ENCODE measurements around the gene CDKN1B. TPM values are rescaled to one million over a fixed set of nuclear protein-coding genes. Genes with fewer than 3 reads are reported as not detected.

CDKN1B gene
- total and polyA plus RNA-seq, 2 of the 13 experiments (the other 11 are each of a cell fraction or from before 2014, with no cell fraction given): 20.1 to 37.2 TPM

GRCh38 chr12:12701457-12701856 is 15.7 kb upstream of the CDKN1B start:
- CTCF ChIA-PET (ENCODE audit: low intra/inter-chr PET ratio, low total read pairs): no interaction called here
- no peak for FAIRE-seq
- no TSS peak for BruUV-seq (replicated peaks)
- Histone ChIP-seq H3K9ac (ENCODE audit: insufficient read depth, low read depth, low read length) (no peak overlapping the region), H3K79me2 (ENCODE audit: insufficient read depth, low read length) (no peaks in the 10 kb centered on the region), H3K4me1 (ENCODE audit: insufficient read depth, low read length) (peaks cover 34% of the 10 kb centered on the region), H3K27ac (ENCODE audit: extremely low read length, insufficient read depth, low read length) (no peak overlapping the region), H3K9me3 (ENCODE audit: low read length) (no peaks in the 10 kb centered on the region), H4K20me1 (ENCODE audit: insufficient read depth, low read length) (no peaks in the 10 kb centered on the region), H3K4me3 (replicated peaks in 1 of 3; ENCODE audit: insufficient read depth in 1 of 3, low read depth in 2 of 3, low read length in 3 of 3) (no peak overlapping the region), H3K36me3 (replicated peaks in 1 of 2; ENCODE audit: control insufficient read depth in 1 of 2, insufficient read depth in 2 of 2, low read length in 2 of 2) (no peaks in the 10 kb centered on the region), H3K27me3 (ENCODE audit: control insufficient read depth in 1 of 2, insufficient read depth in 2 of 2, low read length in 2 of 2) (no peaks in the 10 kb centered on the region; a peak in 1 of 5 replicates), H3K4me2 (ENCODE audit: low read depth, low read length) (no peak overlapping the region), H2AFZ (ENCODE audit: low read length) (no peak overlapping the region)
- no peak for ATAC-seq
- intact Hi-C loops (cut with micrococcal nuclease; ENCODE audit: unreplicated experiment): loop anchor here (5.0 to 10.0 kb wide), 2 partner anchors 139 to 1117 kb away; partner anchors contain the start of gene DUSP16
- DNase-seq (ENCODE audit: low spot score): no peak
- POLR2A ChIA-PET: no interaction called here
- TF ChIP-seq EEA1 (CRISPR knock-in tag; IDR thresholded peaks at IDR 0.05; ENCODE audit: borderline replicate concordance): no peak
- TF ChIP-seq ZNF30 (CRISPR knock-in tag; IDR thresholded peaks at IDR 0.05): no peak
- TF ChIP-seq ZNF878 (CRISPR knock-in tag; IDR thresholded peaks at IDR 0.05): no peak
- TF ChIP-seq ZNF138 (CRISPR knock-in tag; IDR thresholded peaks at IDR 0.05; ENCODE audit: low read depth): no peak
- no peak for TF ChIP-seq CHD2 (IDR thresholded peaks at IDR 0.05; ENCODE audit: low read depth, low read length)
- TF ChIP-seq NFE2L2 (IDR thresholded peaks at IDR 0.05; ENCODE audit: low read length): no peak
- no peak for TF ChIP-seq SMARCE1 (IDR thresholded peaks at IDR 0.05; ENCODE audit: borderline replicate concordance)
- no peak for TF ChIP-seq FOXK2 (IDR thresholded peaks at IDR 0.05)
- no peak for TF ChIP-seq SOX13 (IDR thresholded peaks at IDR 0.05)
- TF ChIP-seq SOX13 (CRISPR knock-in tag; conservative IDR thresholded peaks at IDR 0.05 in 1 of 2, IDR thresholded peaks at IDR 0.05 in 1 of 2): no peak
- TF ChIP-seq ZNF562 (CRISPR knock-in tag; IDR thresholded peaks at IDR 0.05; ENCODE audit: borderline replicate concordance): no peak
- no peak for TF ChIP-seq ZNF784 (CRISPR knock-in tag; IDR thresholded peaks at IDR 0.05; ENCODE audit: borderline replicate concordance)
- TF ChIP-seq ZNF616 (CRISPR knock-in tag; IDR thresholded peaks at IDR 0.05; ENCODE audit: low read depth): no peak
- no peak for TF ChIP-seq ZBTB39 (CRISPR knock-in tag; IDR thresholded peaks at IDR 0.05)
- TF ChIP-seq BRF2 (CRISPR knock-in tag; IDR thresholded peaks at IDR 0.05): no peak
- in situ Hi-C loops (cut with HindIII; ENCODE audit: extremely low pct_ligation_motif_present, low pct_unique_long_range_greater_than_20kb): loop anchor here (10.0 to 25.0 kb wide), 2 partner anchors 57 to 614 kb away; no protein-coding TSS in a partner anchor
- 90% methylated on average over 3 of the region's 3 CpGs for WGBS (ENCODE audit: low lambda C conversion rate)
